GM12801 (cell line): ENCODE measurements around the gene ZFAND2A.

Experiments used
- CTCF ChIP-seq: IDR thresholded peaks from one replicate; pipeline ENCODE4 v1.5.1; 2011; ENCODE audit warnings: control low read depth; ENCODE audit not compliant: insufficient read length; ENCODE audit errors: extremely low read depth

ZFAND2A gene

GRCh38 chr7:1158203-1159126, 1.5 kb downstream of the ZFAND2A start:
- TF ChIP-seq CTCF, result no peak

GRCh38 chr7:1156782-1157535, 3.0 kb downstream of the ZFAND2A start:
- no peak for TF ChIP-seq CTCF

- TF ChIP-seq CTCF, result no peak
These were observed 5.7 kb downstream of the ZFAND2A start for GRCh38 chr7:1154172-1154739.

GRCh38 chr7:1152492-1152891, 7.5 kb downstream of the ZFAND2A start:
- no peak for TF ChIP-seq CTCF

GRCh38 chr7:1151653-1152425, 8.2 kb downstream of the ZFAND2A start:
- no peak for TF ChIP-seq CTCF

- TF ChIP-seq CTCF, result no peak
These were observed 8.8 kb downstream of the ZFAND2A start for GRCh38 chr7:1151156-1151555.
